Skeletal muscle tissue (tissue), 4 donors: Measurements from ENCODE around the gene CASK. TPM values are rescaled to one million over a fixed set of nuclear protein-coding genes. Genes with fewer than 3 reads are reported as not detected.

Experiments
- H3K27ac ChIP-seq: one replicate; pipeline ENCODE4 v1.7.0; 2013; ENCODE audit warnings: mild to moderate bottlenecking, low read depth, low read length, inconsistent platforms
- H3K27me3 ChIP-seq, 3 donors: one replicate each; pipeline ENCODE4 v1.7.0; 2013; ENCODE audit warnings: low read length in 3 of 3; ENCODE audit not compliant: control insufficient read depth in 3 of 3, insufficient read depth in 3 of 3
- H3K36me3 ChIP-seq, 3 donors: one replicate each; pipeline ENCODE4 v1.7.0; 2013; ENCODE audit warnings: low read length in 3 of 3; ENCODE audit not compliant: control insufficient read depth in 3 of 3, insufficient read depth in 3 of 3
- H3K4me1 ChIP-seq, 3 donors: one replicate each; pipeline ENCODE4 v1.7.0; 2013; ENCODE audit warnings: low read length in 3 of 3, mild to moderate bottlenecking in 3 of 3; ENCODE audit not compliant: control insufficient read depth in 3 of 3, insufficient read depth in 3 of 3
- H3K4me3 ChIP-seq, 3 donors: one replicate each; pipeline ENCODE4 v1.7.0; 2013; ENCODE audit warnings: low read length in 3 of 3
- H3K9ac ChIP-seq, 3 donors: one replicate each; pipeline ENCODE4 v1.7.0; 2013; ENCODE audit warnings: low read length in 3 of 3, mild to moderate bottlenecking in 3 of 3, moderate library complexity in 2 of 3, low read depth in 1 of 3
- H3K9me3 ChIP-seq, 3 donors: one replicate each; pipeline ENCODE4 v1.7.0; 2013; ENCODE audit warnings: low read length in 3 of 3; ENCODE audit not compliant: control insufficient read depth in 3 of 3
- total RNA-seq: library from RNA; depleted of rRNA; stranded (reverse); fragments of >200 nt; gene quantifications from one replicate; pipeline ENCODE4 v1.2.3, GENCODE V29; 2014
- donor health status: Osteomylitis.

CASK gene
- total RNA-seq, 1 donor from 2014 or later: 31.3 TPM

- Histone ChIP-seq H3K27ac (no peak overlapping the region), H3K4me1 (no peaks in the 10 kb centered on the region)
Observed at GRCh38 chrX:41543025-41543424, 380.3 kb downstream of the CASK start.

DNA sequence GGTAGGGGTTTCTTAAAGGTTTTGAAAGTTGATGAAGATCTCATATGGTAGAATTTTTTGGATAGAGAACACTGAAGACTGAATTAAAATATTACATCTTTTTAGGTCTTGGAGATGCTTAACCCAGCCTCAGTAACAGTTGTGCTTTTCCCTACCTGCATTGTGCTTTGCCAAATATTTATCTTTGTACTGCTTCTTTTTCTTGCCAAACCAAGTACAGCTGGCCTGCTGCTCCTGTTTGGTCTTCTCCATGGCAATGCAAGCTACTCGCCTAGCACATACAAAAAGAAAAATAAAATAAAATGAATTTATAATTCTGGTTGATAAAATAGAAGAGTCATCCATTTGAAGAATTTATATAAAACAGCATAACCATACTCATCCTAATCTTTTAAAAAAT is 380.8 kb downstream of the CASK start:
- H3K27me3 ChIP-seq: no peaks in the 10 kb centered on the region

More at GRCh38 chrX:41543025-41543424, 380.3 kb downstream of the CASK start:
- Histone ChIP-seq H3K9ac (no peak overlapping the region), H3K27me3 (no peaks in the 10 kb centered on the region), H3K36me3 (no peaks in the 10 kb centered on the region), H3K4me3 (no peak overlapping the region), H3K9me3 (no peaks in the 10 kb centered on the region)

GRCh38 chrX:41542135-41542534 is 381.2 kb downstream of the CASK start:
- Histone ChIP-seq H3K27me3 (no peaks in the 10 kb centered on the region), H3K4me1 (no peaks in the 10 kb centered on the region), H3K9me3 (no peaks in the 10 kb centered on the region), H3K9ac (no peak overlapping the region), H3K27ac (no peak overlapping the region), H3K4me3 (no peak overlapping the region), H3K36me3 (no peaks in the 10 kb centered on the region)

More for the DNA sequence above, 380.8 kb downstream of the CASK start:
- Histone ChIP-seq H3K9ac (no peak overlapping the region), H3K9me3 (no peaks in the 10 kb centered on the region), H3K4me1 (no peaks in the 10 kb centered on the region), H3K4me3 (no peak overlapping the region), H3K27ac (no peak overlapping the region), H3K36me3 (no peaks in the 10 kb centered on the region)

GRCh38 chrX:41541386-41541785 is 382.0 kb downstream of the CASK start:
- Histone ChIP-seq H3K27me3 (no peaks in the 10 kb centered on the region), H3K4me3 (no peak overlapping the region), H3K36me3 (no peaks in the 10 kb centered on the region), H3K9ac (no peak overlapping the region), H3K4me1 (no peaks in the 10 kb centered on the region), H3K9me3 (no peaks in the 10 kb centered on the region), H3K27ac (no peak overlapping the region)

- Histone ChIP-seq H3K9ac (no peak overlapping the region), H3K27ac (no peak overlapping the region), H3K9me3 (no peaks in the 10 kb centered on the region), H3K4me3 (no peak overlapping the region), H3K4me1 (no peaks in the 10 kb centered on the region), H3K36me3 (no peaks in the 10 kb centered on the region), H3K27me3 (no peaks in the 10 kb centered on the region)
Observed at GRCh38 chrX:41538707-41539106, 384.6 kb downstream of the CASK start.

- Histone ChIP-seq H3K4me1 (peaks cover 4 to 11% (median 8%) of the 10 kb centered on the region in 3 donors), H3K27ac (no peak overlapping the region), H3K27me3 (peaks cover 0 to 19% (median 0%) of the 10 kb centered on the region in 3 donors), H3K36me3 (peaks cover 4 to 11% (median 7%) of the 10 kb centered on the region in 3 donors), H3K4me3 (no peak overlapping the region), H3K9ac (no peak overlapping the region), H3K9me3 (no peaks in the 10 kb centered on the region)
Observed at GRCh38 chrX:41530085-41530484, 393.3 kb downstream of the CASK start.

DNA sequence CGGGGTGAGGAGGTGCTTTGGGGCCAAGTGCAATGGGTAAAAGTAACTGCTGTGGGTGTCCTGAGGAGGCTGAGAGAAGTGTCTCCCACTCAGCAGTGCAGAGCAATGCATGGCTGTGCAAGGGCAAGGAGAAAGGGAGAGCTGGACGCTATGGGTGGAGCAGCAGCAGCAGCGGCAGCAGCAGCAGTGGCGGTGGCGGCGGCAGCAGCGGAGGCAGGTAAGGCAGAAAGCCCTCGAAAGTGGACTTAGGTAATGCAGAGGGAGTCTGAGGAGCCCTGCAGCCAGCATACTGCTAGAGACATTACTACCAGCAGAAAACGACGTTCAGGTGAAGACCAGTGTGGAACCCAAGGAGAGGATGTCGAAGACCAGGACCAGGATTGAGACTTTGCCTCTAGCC is 394.1 kb downstream of the CASK start:
- Histone ChIP-seq H3K36me3 (peaks cover 4 to 11% (median 7%) of the 10 kb centered on the region in 3 donors), H3K27ac (no peak overlapping the region), H3K9ac (no peak overlapping the region), H3K4me3 (no peak overlapping the region), H3K27me3 (peaks cover 0 to 19% (median 0%) of the 10 kb centered on the region in 3 donors), H3K9me3 (no peaks in the 10 kb centered on the region), H3K4me1 (peaks cover 4 to 11% (median 8%) of the 10 kb centered on the region in 3 donors)

GRCh38 chrX:41528784-41529183 is 394.6 kb downstream of the CASK start:
- peaks cover 0 to 19% (median 0%) of the 10 kb centered on the region in 3 donors for H3K27me3 ChIP-seq
- no peaks in the 10 kb centered on the region for H3K9me3 ChIP-seq
- peaks cover 4 to 11% (median 8%) of the 10 kb centered on the region in 3 donors for H3K4me1 ChIP-seq
- no peak overlapping the region for H3K4me3 ChIP-seq
- no peak overlapping the region for H3K9ac ChIP-seq
- no peak overlapping the region for H3K27ac ChIP-seq
- H3K36me3 ChIP-seq: peaks cover 4 to 11% (median 7%) of the 10 kb centered on the region in 3 donors

DNA sequence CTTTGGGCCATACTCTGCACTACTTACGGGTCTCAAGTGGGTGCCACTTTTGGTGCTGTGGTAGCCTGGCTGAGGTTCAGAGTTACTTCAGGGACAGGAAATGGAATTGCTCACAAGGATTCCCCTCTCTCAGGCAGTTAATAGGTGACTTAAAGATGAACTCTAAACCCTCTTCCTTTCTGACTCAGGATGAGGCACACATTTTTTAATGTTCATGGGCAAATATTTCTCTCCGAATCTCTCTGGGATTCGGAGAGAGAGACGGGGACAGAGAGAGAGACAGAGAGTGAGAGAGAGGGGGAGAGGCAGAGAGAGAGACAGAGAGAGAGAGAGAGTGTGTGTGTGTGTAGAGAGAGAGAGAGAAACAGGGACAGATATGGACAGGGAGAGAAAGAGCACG is 396.4 kb downstream of the CASK start:
- Histone ChIP-seq H3K4me3 (no peak overlapping the region), H3K9me3 (no peaks in the 10 kb centered on the region), H3K4me1 (peaks cover 4 to 11% (median 8%) of the 10 kb centered on the region in 3 donors), H3K27ac (no peak overlapping the region), H3K27me3 (peaks cover 0 to 19% (median 0%) of the 10 kb centered on the region in 3 donors), H3K9ac (no peak overlapping the region), H3K36me3 (peaks cover 4 to 14% (median 7%) of the 10 kb centered on the region in 3 donors)

DNA sequence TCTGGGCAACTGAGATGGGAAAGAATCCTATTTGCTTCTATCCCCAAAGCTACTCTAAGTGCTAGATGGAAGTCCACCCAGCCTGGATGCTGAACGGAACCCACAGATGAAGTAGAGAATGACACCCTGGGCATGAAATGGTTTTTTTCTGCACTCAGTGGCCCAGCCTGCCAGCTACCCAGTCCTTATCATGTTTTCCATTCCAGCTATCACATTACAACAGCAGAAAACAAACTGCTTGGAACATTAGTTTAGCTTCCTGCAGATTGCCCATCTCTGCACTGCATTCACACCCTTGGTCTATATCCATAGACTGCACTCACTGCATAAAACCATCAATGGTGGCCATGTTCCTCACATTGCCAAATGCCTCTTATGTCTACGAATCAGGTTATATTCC is 397.1 kb downstream of the CASK start:
- Histone ChIP-seq H3K9ac (no peak overlapping the region), H3K27ac (no peak overlapping the region), H3K27me3 (peaks cover 0 to 19% (median 0%) of the 10 kb centered on the region in 3 donors), H3K36me3 (peaks cover 4 to 14% (median 7%) of the 10 kb centered on the region in 3 donors), H3K9me3 (no peaks in the 10 kb centered on the region), H3K4me3 (no peak overlapping the region), H3K4me1 (peaks cover 4 to 11% (median 8%) of the 10 kb centered on the region in 3 donors)
